8988T (cell line): ENCODE results near the gene ALDH5A1.
A peak's percentile ranks its signal among the peaks of the same experiment; 100 is the strongest.

Experiments used
- DNase-seq: peaks from one replicate; pipeline ENCODE4 v3.0.0; 2011

ALDH5A1 gene

GRCh38 chr6:24494821-24495795, at the start of gene ALDH5A1:
TSS of gene ALDH5A1 (plus strand) at chr6:24494969. CDS start at chr6:24494997, 28 bp downstream.
- DNase-seq = peak; percentile 56

- no peak for DNase-seq
Observed at GRCh38 chr6:24445704-24446103, 49.1 kb upstream of the ALDH5A1 start.

GRCh38 chr6:24446670-24447069, 48.1 kb upstream of the ALDH5A1 start:
- DNase-seq = no peak

- DNase-seq = no peak
Observed at GRCh38 chr6:24448396-24448795, 46.4 kb upstream of the ALDH5A1 start.

- no peak for DNase-seq
Observed at GRCh38 chr6:24448828-24449525, 45.8 kb upstream of the ALDH5A1 start.

- no peak for DNase-seq
Observed at GRCh38 chr6:24451581-24452388, 43.0 kb upstream of the ALDH5A1 start.

- DNase-seq = no peak
Observed at GRCh38 chr6:24453921-24454320, 40.8 kb upstream of the ALDH5A1 start.

GRCh38 chr6:24454452-24454851, 40.3 kb upstream of the ALDH5A1 start:
- DNase-seq = no peak

- DNase-seq = no peak
Observed at GRCh38 chr6:24455061-24455460, 39.7 kb upstream of the ALDH5A1 start.

GRCh38 chr6:24458134-24458533, 36.6 kb upstream of the ALDH5A1 start:
- no peak for DNase-seq

GRCh38 chr6:24458941-24459340, 35.8 kb upstream of the ALDH5A1 start:
- DNase-seq = no peak

- DNase-seq = no peak
Observed at GRCh38 chr6:24460966-24461365, 33.8 kb upstream of the ALDH5A1 start.

- no peak for DNase-seq
Observed at GRCh38 chr6:24464253-24465038, 30.3 kb upstream of the ALDH5A1 start.

- DNase-seq = no peak
Observed at GRCh38 chr6:24469811-24470210, 25.0 kb upstream of the ALDH5A1 start.

GRCh38 chr6:24472181-24472580, 22.6 kb upstream of the ALDH5A1 start:
- DNase-seq = no peak

GRCh38 chr6:24476631-24477030, 18.1 kb upstream of the ALDH5A1 start:
- DNase-seq = no peak

- no peak for DNase-seq
Observed at GRCh38 chr6:24477070-24477469, 17.7 kb upstream of the ALDH5A1 start.

- no peak for DNase-seq
Observed at GRCh38 chr6:24478903-24479302, 15.9 kb upstream of the ALDH5A1 start.

GRCh38 chr6:24480705-24481104, 14.1 kb upstream of the ALDH5A1 start:
- DNase-seq = no peak

- no peak for DNase-seq
Observed at GRCh38 chr6:24481449-24481848, 13.3 kb upstream of the ALDH5A1 start.

- no peak for DNase-seq
Observed at GRCh38 chr6:24484657-24485323, 10.0 kb upstream of the ALDH5A1 start.

GRCh38 chr6:24486065-24486464, 8.7 kb upstream of the ALDH5A1 start:
- DNase-seq = no peak
